Chondrocyte (in vitro differentiated cells): ENCODE measurements around the gene FMNL2. TPM values are rescaled to one million over a fixed set of nuclear protein-coding genes. Genes with fewer than 3 reads are reported as not detected.
A peak's percentile ranks its signal among the peaks of the same experiment; 100 is the strongest.

Experiments used
- DNase-seq: peaks from one replicate; pipeline ENCODE4 v3.0.0; 2021; ENCODE audit warnings: mixed read lengths, low spot score
- H3K27ac Mint-ChIP-seq: one replicate; pipeline ENCODE4 v1.8.0; 2021; ENCODE audit warnings: mild to moderate bottlenecking, moderate library complexity, mixed read lengths; ENCODE audit not compliant: unreplicated experiment
- H3K27me3 Mint-ChIP-seq: 2 replicates; pipeline ENCODE4 v1.8.0; 2021; ENCODE audit warnings: low read depth, mixed read lengths
- H3K36me3 Mint-ChIP-seq: 2 replicates; pipeline ENCODE4 v1.8.0; 2021; ENCODE audit warnings: low read depth, mixed read lengths
- H3K4me1 Mint-ChIP-seq: 2 replicates; pipeline ENCODE4 v1.8.0; 2021; ENCODE audit warnings: low read depth, mild to moderate bottlenecking, mixed read lengths
- H3K4me3 Mint-ChIP-seq: one replicate; pipeline ENCODE4 v1.8.0; 2021; ENCODE audit warnings: mild to moderate bottlenecking, moderate library complexity, mixed read lengths; ENCODE audit not compliant: unreplicated experiment
- H3K9me3 Mint-ChIP-seq: 2 replicates; pipeline ENCODE4 v1.8.0; 2021; ENCODE audit warnings: low read depth, mixed read lengths
- total RNA-seq: library from RNA; stranded (reverse); gene quantifications from 3 replicates; pipeline ENCODE4 v1.2.1, GENCODE V29; 2021
- TF ChIP-seq, protein P1 (sequence below): fragments of 200-600 bp; sonication (generic); IDR thresholded peaks from 2 replicates; pipeline ENCODE4 v1.5.0; 2021; ENCODE audit warnings: antibody characterized with exemption, mild to moderate bottlenecking, moderate library complexity

FMNL2 gene
- total RNA-seq, 1 donor from 2014 or later, result 33.9 TPM

DNA sequence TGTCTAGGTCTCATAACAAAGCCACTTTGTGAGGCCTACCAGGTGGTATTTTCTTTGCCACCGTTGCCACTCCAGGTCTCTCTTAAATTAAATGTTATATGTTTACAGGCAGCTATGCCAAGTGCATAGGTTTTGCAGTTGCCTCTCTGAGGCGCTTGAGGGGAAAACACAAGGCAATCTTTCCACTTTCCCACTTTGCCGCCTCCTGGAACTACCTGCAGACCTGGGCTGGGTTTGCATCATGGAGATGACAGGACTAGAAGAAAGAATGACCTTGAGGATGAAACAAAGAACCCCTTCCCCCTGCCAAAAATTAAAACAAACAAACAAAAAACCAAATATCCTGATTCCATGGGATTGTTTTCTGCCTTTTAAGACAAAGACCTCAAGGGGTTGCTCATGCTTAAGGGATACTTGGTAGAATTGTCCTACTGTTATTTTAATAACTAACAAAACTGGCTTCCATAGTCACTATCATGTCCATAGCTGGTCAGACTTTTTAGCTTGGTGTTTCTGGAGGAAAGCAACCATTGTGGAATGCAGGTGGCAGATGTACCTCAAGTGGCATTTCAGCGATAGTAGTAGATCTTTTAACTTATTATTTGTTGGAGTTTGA lies 222.4 kb downstream of the FMNL2 start:
- DNase-seq, result no peak
- Mint-ChIP-seq H3K9me3 (no peaks in the 10 kb centered on the region), H3K27me3 (no peaks in the 10 kb centered on the region), H3K27ac (no peak overlapping the region), H3K4me3 (no peak overlapping the region), H3K36me3 (no peaks in the 10 kb centered on the region), H3K4me1 (peaks cover 35% of the 10 kb centered on the region)
- TF ChIP-seq, protein P1, sequence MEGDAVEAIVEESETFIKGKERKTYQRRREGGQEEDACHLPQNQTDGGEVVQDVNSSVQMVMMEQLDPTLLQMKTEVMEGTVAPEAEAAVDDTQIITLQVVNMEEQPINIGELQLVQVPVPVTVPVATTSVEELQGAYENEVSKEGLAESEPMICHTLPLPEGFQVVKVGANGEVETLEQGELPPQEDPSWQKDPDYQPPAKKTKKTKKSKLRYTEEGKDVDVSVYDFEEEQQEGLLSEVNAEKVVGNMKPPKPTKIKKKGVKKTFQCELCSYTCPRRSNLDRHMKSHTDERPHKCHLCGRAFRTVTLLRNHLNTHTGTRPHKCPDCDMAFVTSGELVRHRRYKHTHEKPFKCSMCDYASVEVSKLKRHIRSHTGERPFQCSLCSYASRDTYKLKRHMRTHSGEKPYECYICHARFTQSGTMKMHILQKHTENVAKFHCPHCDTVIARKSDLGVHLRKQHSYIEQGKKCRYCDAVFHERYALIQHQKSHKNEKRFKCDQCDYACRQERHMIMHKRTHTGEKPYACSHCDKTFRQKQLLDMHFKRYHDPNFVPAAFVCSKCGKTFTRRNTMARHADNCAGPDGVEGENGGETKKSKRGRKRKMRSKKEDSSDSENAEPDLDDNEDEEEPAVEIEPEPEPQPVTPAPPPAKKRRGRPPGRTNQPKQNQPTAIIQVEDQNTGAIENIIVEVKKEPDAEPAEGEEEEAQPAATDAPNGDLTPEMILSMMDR, result peak; percentile 36

DNA sequence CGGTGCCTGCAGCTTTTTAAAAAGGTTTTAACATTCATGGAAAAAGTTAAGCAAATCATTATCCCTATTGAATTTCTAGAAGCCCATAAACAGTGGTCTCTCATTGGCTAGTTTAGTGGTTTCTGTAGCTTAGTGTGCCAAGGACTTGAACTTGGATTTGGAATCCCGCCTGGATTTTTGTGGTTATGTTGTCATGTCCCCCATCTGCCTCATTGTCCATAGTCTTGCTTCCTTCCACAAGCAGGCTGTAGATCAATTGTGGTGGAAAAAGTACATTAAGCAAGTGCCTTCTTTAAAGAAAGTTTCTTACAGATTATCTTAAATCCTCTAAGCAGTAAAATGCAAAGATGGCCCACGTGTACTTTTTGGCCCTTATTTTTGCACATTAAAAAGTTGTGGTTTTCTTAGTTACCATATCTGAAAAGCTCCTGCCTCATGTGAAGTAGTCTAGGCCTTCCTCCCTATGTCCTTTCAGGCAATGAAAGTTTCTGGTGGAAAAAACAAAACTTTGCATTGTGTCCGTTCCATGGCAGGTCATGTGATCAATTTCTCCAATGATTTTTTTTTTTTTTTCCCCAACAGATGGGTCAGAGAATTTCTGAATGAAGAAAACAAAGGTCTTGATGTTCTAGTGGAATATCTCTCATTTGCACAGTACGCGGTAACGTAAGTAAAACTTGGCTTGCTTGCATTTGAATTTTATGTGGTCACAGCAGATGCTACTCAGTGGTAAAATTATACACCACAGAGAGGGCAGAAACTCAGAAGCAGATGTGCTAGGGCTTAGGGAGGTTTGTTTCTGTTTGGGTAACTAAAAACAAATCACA lies 223.4 kb downstream of the FMNL2 start:
- H3K4me3 Mint-ChIP-seq, result no peak overlapping the region
- TF ChIP-seq, protein P1, result no peak
- no peaks in the 10 kb centered on the region for H3K9me3 Mint-ChIP-seq
- no peaks in the 10 kb centered on the region for H3K27me3 Mint-ChIP-seq
- H3K36me3 Mint-ChIP-seq, result peaks cover 2% of the 10 kb centered on the region
- peaks cover 35% of the 10 kb centered on the region for H3K4me1 Mint-ChIP-seq
- DNase-seq, result no peak
- no peak overlapping the region for H3K27ac Mint-ChIP-seq

DNA sequence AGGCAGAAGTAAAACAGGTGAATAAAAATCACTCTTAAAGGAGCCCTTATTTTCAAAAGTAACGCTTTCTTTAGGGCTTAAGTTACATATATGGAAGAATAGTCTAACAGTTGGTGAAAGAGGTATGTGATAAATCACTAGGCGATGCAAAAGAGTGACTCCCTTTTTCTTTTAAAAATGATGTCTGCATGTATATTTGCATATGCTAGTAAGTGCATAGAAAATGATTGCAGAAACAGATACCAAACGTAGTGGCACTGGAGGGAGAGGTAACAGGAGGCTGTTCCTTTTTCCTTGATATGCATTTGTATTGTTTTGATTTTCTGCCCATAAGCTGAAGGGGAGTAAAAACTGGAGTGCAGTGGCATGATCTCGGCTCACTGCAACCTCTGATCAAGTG lies 224.0 kb downstream of the FMNL2 start:
- Mint-ChIP-seq H3K4me1 (peaks cover 38% of the 10 kb centered on the region), H3K36me3 (peaks cover 5% of the 10 kb centered on the region), H3K27me3 (no peaks in the 10 kb centered on the region), H3K4me3 (no peak overlapping the region), H3K9me3 (no peaks in the 10 kb centered on the region), H3K27ac (no peak overlapping the region)
- no peak for DNase-seq
- TF ChIP-seq, protein P1, result no peak

DNA sequence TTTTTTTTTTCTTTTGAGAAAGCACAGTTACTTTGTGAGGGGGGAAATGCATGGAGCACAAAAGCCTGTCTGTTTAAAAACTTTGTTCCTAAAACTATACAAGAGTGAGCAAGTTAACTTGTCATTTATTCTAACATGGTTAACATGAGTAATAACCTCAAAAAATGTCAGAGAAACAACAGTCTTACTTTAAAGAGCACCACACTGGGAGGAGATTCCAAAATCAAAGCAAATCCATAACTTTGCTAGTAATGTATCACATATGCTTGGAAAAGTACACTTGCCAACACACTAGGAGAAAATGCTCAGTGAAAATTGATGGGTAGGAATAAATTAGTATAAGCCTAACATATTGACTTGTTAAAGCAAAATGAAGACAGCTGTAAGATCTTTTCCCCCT lies 225.2 kb downstream of the FMNL2 start:
- TF ChIP-seq, protein P1, result no peak
- Mint-ChIP-seq H3K36me3 (peaks cover 7% of the 10 kb centered on the region), H3K27me3 (no peaks in the 10 kb centered on the region), H3K4me3 (no peak overlapping the region), H3K9me3 (no peaks in the 10 kb centered on the region), H3K4me1 (peaks cover 38% of the 10 kb centered on the region), H3K27ac (peak overlapping the region; percentile 18)
- DNase-seq, result no peak

DNA sequence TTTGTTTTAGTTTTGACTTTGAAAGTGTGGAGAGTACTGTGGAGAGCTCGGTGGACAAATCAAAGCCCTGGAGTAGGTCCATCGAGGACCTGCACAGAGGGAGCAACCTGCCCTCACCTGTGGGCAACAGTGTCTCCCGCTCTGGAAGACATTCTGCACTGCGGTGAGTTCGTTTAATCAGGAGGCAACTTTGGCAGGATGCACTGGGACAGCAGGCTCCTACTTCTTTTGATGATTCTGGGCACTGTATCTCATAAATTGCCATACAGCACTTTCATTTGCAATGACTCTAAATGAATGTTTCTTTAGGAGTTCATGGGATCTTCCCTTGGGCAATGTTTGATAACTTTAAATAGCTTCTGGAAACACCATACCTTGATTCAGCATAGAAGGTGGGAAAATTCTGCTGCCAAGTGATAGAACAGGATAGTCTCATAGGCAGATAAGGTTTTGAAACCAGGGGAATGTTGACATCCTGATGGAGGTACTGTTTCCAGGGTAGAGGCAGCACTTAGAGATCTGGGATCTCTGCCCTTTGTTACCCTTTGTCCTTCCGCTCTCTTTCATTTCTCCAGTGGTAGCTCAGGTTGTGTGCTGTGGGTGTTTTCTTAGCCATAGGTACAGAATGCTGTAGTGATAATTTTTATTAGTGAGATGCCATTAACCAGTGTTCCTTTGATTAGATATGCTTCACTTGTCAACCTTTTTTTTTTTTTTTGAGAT lies 226.1 kb downstream of the FMNL2 start:
- Mint-ChIP-seq H3K27ac (no peak overlapping the region), H3K4me1 (peaks cover 38% of the 10 kb centered on the region), H3K36me3 (peaks cover 7% of the 10 kb centered on the region), H3K9me3 (no peaks in the 10 kb centered on the region), H3K27me3 (no peaks in the 10 kb centered on the region), H3K4me3 (no peak overlapping the region)
- TF ChIP-seq, protein P1, result no peak
- DNase-seq, result no peak
